Thymus (tissue), 11 donors: ENCODE results near the gene ARPC4. TPM values are rescaled to one million over a fixed set of nuclear protein-coding genes. Genes with fewer than 3 reads are reported as not detected.

Experiments
- DNase-seq, 9 donors: peaks; one replicate each; pipeline ENCODE4 v3.0.0-alpha.2; 2013; ENCODE audit warnings: low spot score in 9 of 9, low read depth in 6 of 9, missing footprints in 1 of 9
- H3K27ac ChIP-seq, 2 donors: one replicate each; pipeline ENCODE4 v1.5.1; 2013; ENCODE audit warnings: control low read depth in 1 of 2, low read depth in 1 of 2, low read length in 1 of 2, mild to moderate bottlenecking in 1 of 2, moderate library complexity in 1 of 2
- H3K27me3 ChIP-seq, 2 donors: one replicate each; pipeline ENCODE4 v1.5.1; 2013; ENCODE audit warnings: low read length in 1 of 2; ENCODE audit not compliant: control insufficient read depth in 2 of 2, insufficient read depth in 1 of 2
- H3K36me3 ChIP-seq, 2 donors: one replicate each; pipeline ENCODE4 v1.5.1; 2013; ENCODE audit warnings: low read length in 1 of 2, mild to moderate bottlenecking in 1 of 2, moderate library complexity in 1 of 2; ENCODE audit not compliant: control insufficient read depth in 2 of 2, insufficient read depth in 2 of 2
- H3K4me1 ChIP-seq, 2 donors: one replicate each; pipeline ENCODE4 v1.5.1; 2013; ENCODE audit warnings: low read length in 2 of 2; ENCODE audit not compliant: control insufficient read depth in 2 of 2, insufficient read depth in 2 of 2
- H3K4me3 ChIP-seq, 2 donors: one replicate each; pipeline ENCODE4 v1.5.1; 2013; ENCODE audit warnings: low read length in 2 of 2, control low read depth in 1 of 2, mild to moderate bottlenecking in 1 of 2
- H3K9me3 ChIP-seq, 2 donors: one replicate each; pipeline ENCODE4 v1.5.1; 2013; ENCODE audit warnings: low read length in 1 of 2, mild to moderate bottlenecking in 1 of 2; ENCODE audit not compliant: control insufficient read depth in 2 of 2, insufficient read depth in 1 of 2
- WGBS: extraction: QIAGEN DNeasy Blood & Tissue Kit; methylation state at CpG from one replicate; pipeline ENCODE4 v1.1.7; 2013; 5-methylcytosine and 5-hydroxymethylcytosine counted together
- polyA plus RNA-seq: library from polyadenylated mRNA; stranded (reverse); fragments of 200-250 nt; gene quantifications from one replicate; pipeline ENCODE4 v1.2.3, GENCODE V29; 2013
- total RNA-seq: library from RNA; stranded (reverse); fragments of 120-200 nt; gene quantifications from one replicate; pipeline ENCODE4 v1.2.4, GENCODE V29; 2013
- donor health status: healthy.

Gene ARPC4
- total and polyA plus RNA-seq, 2 donors = 106 to 187 TPM

DNA sequence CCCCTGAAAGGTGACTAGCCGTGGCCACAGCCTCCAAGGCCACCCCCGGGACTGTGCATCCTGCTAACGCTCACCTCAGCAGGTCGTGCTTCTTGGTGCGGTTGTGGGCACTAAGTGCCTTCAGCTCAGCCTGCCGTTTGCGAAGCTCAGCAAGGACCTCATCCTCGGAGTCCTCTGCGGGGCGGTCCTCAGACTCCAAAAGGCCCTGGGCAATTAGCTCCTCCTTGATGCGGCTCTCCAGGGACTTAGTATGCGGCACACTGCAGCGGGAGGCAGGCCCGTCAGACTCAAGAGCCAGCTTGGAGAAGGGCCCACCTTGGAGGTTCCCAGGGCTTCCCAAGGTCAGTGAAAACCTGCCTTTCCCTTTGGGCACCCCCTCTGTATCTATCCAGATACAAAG lies 8.9 kb upstream of the ARPC4 start:
- no peak for DNase-seq
- Histone ChIP-seq H3K9me3 (no peaks in the 10 kb centered on the region), H3K36me3 (peaks cover 61 to 62% of the 10 kb centered on the region in 2 donors)

DNA sequence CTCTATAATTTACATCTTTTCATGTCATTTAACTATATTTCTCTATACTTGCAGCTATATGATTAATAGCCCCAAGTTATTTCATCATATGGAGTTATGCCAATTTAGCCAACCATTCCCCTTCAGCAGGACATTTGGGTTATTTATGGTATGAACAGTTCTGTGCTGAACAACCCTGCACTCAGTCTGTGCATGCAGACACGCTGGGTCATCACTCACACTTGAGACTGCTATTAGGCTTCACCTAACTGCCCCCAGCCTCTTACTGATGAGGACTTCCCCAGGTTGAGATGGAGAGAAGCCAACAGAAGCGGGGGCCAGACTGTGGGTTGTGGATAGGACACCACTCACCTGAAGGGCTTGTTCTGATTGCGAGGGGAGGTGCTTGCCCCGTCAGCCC lies 7.9 kb upstream of the ARPC4 start:
- H3K27me3 ChIP-seq = no peaks in the 10 kb centered on the region
- DNase-seq = no peak
- peaks cover 67 to 70% of the 10 kb centered on the region in 2 donors for H3K36me3 ChIP-seq
- no peak overlapping the region for H3K4me3 ChIP-seq
- 97% methylated on average over 4 of the region's 4 CpGs for WGBS
- H3K9me3 ChIP-seq = no peaks in the 10 kb centered on the region
- H3K4me1 ChIP-seq = peaks cover 13 to 27% of the 10 kb centered on the region in 2 donors
- H3K27ac ChIP-seq = no peak overlapping the region

More for the DNA sequence above, 8.9 kb upstream of the ARPC4 start:
- H3K27me3 ChIP-seq = no peaks in the 10 kb centered on the region
- H3K4me1 ChIP-seq = peaks cover 23 to 37% of the 10 kb centered on the region in 2 donors
- H3K4me3 ChIP-seq = no peak overlapping the region
- H3K27ac ChIP-seq = no peak overlapping the region
- 98% methylated on average over 14 of the region's 14 CpGs for WGBS

DNA sequence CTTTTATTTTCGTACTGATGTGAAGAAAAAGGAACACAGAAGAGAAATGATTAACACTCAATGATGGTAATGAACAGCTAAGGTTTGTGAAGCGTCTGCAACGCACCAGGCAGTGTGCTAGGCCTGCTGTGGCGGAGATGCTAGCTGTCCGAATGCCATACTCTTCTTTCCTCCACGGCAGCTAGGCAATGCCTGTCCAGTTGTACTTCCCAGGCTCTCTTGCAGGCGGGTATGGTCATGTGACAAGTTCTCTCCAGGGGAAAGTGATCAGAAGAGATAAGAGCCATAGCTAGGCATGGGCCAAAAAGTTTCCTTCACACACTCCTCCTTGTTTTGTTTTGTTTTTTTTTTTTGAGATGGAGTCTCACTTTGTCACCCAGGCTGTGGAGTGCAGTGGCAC lies 7.3 kb upstream of the ARPC4 start:
- WGBS = 98% methylated on average over 7 of the region's 7 CpGs

DNA sequence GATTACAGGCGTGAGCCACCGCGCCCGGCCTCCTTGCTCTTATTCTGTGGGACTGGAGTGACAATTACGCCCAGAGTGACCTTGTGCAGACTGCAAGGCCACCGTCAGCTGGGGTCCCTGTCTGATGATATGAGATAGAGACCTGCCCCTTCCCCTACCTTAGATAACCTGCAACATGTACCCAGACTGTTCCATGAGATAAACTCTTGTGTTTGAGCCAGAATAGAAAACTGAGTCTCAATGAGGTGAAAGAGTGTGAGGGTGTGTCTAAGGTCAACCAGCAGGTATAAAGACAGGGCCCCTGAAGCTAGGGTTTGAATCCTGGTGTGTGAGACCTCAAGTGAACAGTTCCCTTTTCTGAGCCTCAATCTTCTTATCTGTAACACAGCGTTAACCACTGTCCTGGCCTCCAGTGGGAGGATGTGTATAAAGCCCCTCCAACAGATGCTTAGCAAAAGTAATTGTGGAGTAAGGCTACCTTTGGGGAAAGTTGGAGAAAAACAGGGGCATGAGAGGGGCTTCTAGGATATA lies 6.6 kb upstream of the ARPC4 start:
- Histone ChIP-seq H3K4me1 (peaks cover 3 to 18% of the 10 kb centered on the region in 2 donors), H3K4me3 (no peak overlapping the region), H3K36me3 (peaks cover 66 to 70% of the 10 kb centered on the region in 2 donors), H3K27me3 (no peaks in the 10 kb centered on the region), H3K9me3 (peaks cover 0 to 1% of the 10 kb centered on the region in 2 donors), H3K27ac (no peak overlapping the region)
- WGBS = 98% methylated on average over 7 of the region's 7 CpGs
- no peak for DNase-seq

More for the DNA sequence above, 7.3 kb upstream of the ARPC4 start:
- DNase-seq = no peak
- Histone ChIP-seq H3K36me3 (peaks cover 68 to 71% of the 10 kb centered on the region in 2 donors), H3K27ac (no peak overlapping the region), H3K9me3 (no peaks in the 10 kb centered on the region), H3K4me3 (no peak overlapping the region), H3K27me3 (no peaks in the 10 kb centered on the region), H3K4me1 (peaks cover 7 to 21% of the 10 kb centered on the region in 2 donors)

DNA sequence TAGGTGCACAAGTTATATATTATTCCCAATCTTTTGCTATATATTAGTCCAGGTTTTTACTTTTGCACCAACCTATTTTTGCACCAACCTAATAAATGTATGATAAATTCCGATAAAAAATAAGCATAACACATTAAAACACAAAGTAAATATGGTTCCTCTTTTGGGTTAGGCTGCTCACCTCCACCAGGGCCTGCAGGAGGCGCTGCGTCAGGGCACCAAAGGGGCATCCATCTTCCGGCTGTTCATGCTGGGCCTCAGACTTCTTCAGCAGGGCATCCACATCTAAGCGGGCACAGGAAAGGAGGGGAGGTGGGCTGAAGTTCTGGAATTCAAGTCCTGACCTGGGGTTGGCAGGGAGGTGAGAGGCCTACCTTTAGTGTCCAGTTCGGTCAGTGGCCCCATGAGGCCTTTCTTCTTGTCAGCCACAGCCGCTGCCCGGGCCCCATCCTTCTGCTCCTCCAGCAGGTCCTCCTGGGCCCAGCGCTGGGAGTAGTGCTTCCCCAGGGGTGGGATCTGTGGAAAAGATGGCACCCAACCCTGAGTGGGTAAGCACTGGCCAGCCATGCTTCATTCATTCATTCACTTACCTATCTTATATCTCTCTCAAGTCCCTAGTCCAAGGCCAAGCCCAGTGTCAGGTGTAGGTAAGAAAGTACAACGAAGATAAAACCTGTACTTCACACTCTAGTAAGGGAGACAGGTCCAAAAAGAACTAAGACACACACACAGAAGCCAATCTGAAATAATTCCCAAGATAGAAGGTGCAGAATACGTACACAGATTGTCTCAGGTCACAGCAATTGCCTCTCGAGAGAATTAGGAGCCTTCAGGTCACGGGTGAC lies 5.8 kb upstream of the ARPC4 start:
- Histone ChIP-seq H3K36me3 (peaks cover 60 to 63% of the 10 kb centered on the region in 2 donors), H3K9me3 (peaks cover 0 to 1% of the 10 kb centered on the region in 2 donors), H3K27ac (no peak overlapping the region), H3K4me1 (peaks cover 9 to 19% of the 10 kb centered on the region in 2 donors), H3K27me3 (no peaks in the 10 kb centered on the region), H3K4me3 (no peak overlapping the region)
- WGBS = 94% methylated on average over 13 of the region's 13 CpGs
- no peak for DNase-seq

DNA sequence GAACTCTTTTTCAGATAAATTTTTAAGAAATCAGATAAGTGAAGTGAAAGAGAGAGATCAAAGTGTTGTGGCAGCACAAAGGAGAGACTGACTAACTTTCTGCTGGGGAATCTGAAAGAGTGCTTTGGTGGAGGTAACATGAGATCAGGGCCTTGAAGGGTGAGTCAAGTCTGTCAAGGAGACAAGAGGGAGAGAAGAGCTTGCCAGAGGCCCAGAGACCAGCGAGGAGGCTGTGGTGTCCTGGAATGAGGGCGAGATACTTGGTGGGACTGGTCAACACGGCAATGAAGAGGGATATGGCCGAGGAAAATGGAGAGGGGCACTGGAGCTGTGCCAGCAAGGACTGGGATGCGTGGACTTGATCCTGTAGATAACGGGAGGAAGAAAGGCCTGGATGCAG lies 5.2 kb upstream of the ARPC4 start:
- H3K9me3 ChIP-seq = peaks cover 0 to 1% of the 10 kb centered on the region in 2 donors
- H3K4me3 ChIP-seq = no peak overlapping the region
- peak in 1 of 9 donors; percentile 48 for DNase-seq
- peaks cover 54 to 57% of the 10 kb centered on the region in 2 donors for H3K36me3 ChIP-seq
- no peaks in the 10 kb centered on the region for H3K27me3 ChIP-seq
- peak overlapping the region; percentile 8 to 52 for H3K27ac ChIP-seq
- WGBS = 92% methylated on average over 6 of the region's 6 CpGs
- H3K4me1 ChIP-seq = peaks cover 9 to 17% of the 10 kb centered on the region in 2 donors

DNA sequence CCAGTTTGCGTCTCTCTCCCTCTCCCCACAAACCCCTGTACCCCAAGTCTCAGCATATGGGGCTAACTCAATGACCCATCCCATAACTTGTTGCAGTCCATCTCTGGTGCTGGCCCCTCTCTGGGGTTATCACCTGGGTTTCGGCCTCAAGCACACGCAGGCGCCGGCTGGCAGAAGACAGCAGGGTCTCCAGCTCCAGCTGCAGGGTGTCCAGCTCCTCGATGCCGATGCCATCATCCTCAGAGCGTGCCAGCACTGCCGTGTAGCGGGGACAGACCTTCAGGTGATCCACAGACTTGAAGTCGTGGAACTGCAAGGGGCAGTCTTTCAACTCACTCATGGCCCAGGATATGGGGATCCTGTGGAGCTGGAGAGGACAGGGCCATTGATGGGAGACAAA lies 1.8 kb upstream of the ARPC4 start:
- WGBS = 99% methylated on average over 11 of the region's 11 CpGs
- peaks cover 0 to 1% of the 10 kb centered on the region in 2 donors for H3K9me3 ChIP-seq
- peak overlapping the region in 1 of 2 donors; percentile 25 for H3K27ac ChIP-seq
- H3K36me3 ChIP-seq = peaks cover 33 to 36% of the 10 kb centered on the region in 2 donors
- no peaks in the 10 kb centered on the region for H3K27me3 ChIP-seq
- H3K4me1 ChIP-seq = peaks cover 15 to 27% of the 10 kb centered on the region in 2 donors
- H3K4me3 ChIP-seq = no peak overlapping the region
- no peak for DNase-seq

DNA sequence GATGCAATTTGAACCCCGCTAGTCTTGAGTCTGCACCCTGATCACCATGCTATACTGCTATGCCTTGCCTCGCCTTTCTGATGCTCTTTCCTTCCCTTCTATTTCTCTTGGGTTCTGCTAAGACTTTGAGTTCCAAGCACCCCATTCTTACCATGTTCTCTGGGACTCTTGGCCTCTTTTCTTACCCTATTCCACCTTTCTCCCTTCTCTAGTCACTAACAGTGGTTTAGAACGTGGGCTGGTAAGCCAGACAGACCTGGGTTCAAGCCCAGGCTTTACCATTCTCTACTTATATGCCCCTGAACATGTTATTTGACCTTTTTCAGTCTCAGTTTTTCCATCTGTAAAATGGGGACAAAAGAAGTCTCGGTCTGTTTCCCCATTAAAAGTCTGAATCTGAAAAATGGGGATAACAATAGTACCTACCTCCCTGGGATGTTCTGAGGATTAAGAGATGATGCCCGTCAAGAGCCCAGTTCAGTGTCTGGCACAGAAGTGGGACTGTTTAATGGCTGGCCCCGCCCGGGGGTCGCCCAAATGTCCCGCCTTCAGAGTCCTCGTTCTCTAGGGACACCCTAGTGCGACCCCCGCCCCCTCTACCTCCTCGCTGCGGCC lies 985 bp upstream of the ARPC4 start:
- Histone ChIP-seq H3K4me3 (peak overlapping the region; percentile 82 to 91), H3K27ac (peak overlapping the region; percentile 89 to 99), H3K9me3 (peaks cover 0 to 1% of the 10 kb centered on the region in 2 donors), H3K27me3 (no peaks in the 10 kb centered on the region), H3K4me1 (peaks cover 15 to 30% of the 10 kb centered on the region in 2 donors), H3K36me3 (peaks cover 30 to 31% of the 10 kb centered on the region in 2 donors)
- no peak for DNase-seq
- 16% methylated on average over 14 of the region's 14 CpGs for WGBS
